LNCAP (cell line): ENCODE measurements around the gene CINP.

Experiments used
- CTCF ChIP-seq: fragments of 450-650 bp; IDR thresholded peaks from 2 replicates; pipeline ENCODE4 v1.5.1; 2017; ENCODE audit warnings: mild to moderate bottlenecking

The CINP gene

GRCh38 chr14:102319351-102320032, 43.2 kb downstream of the CINP start, which contains the start of gene ZNF839:
Gene ZNF839, plus strand, starts transcription at chr14:102319746. Its CDS starts 20 bp downstream, at chr14:102319766.
- TF ChIP-seq CTCF = no peak

GRCh38 chr14:102318781-102319276, 43.9 kb downstream of the CINP start:
- TF ChIP-seq CTCF = no peak

DNA sequence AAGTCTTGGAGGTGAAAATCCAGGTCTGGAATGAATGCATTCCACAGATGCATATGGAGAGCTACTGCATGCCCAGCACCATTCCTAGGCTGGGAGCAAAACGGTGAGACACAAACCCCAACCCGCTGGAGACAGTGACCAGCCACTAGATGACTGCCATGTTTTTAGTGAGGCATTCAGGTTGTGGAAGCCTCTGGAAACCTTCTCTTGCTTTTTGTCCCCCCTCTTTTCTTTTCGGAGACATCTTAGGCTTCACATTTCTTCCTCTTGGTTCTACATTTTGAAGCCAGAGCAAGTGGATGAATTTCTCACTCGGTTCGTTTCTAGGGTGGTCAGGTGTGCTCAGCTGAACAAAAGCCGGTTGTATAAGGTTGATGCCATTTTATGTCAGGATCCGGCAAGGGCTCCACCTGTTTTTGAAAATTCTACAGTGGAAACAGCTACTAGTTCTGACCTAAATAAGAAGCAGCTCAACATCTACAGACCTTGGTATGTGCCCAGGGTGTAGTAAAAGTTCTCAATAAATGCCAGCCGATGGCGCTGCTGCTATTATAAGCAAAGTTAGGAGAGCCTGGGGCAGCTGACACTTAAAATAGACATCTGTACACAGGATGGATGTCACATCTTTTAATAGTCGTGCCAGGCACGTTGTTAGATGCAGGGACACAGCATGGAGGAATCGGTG, 45.0 kb downstream of the CINP start:
- peak; percentile 10; the same call in 1 of the 2 replicates for TF ChIP-seq CTCF

GRCh38 chr14:102316743-102317563, 45.7 kb downstream of the CINP start:
- peak; percentile 66 for TF ChIP-seq CTCF

GRCh38 chr14:102316338-102316742, 46.4 kb downstream of the CINP start:
- TF ChIP-seq CTCF = no peak

GRCh38 chr14:102315121-102315520, 47.6 kb downstream of the CINP start:
- no peak for TF ChIP-seq CTCF

GRCh38 chr14:102314242-102315011, 48.3 kb downstream of the CINP start:
- TF ChIP-seq CTCF = peak; percentile 99
